NCI-H69 (cell line): Measurements from ENCODE around the gene DCLK2.

Experiments
- DNase-seq: peaks from one replicate; lab custom pipeline; 2025; lab: John Stamatoyannopoulos, UW

DCLK2 gene

GRCh38 chr4:150209140-150209829, 131.0 kb downstream of the DCLK2 start:
- DNase-seq = peak; percentile 60

GRCh38 chr4:150211016-150211415, 132.8 kb downstream of the DCLK2 start:
- DNase-seq = no peak

GRCh38 chr4:150211799-150212445, 133.7 kb downstream of the DCLK2 start:
- no peak for DNase-seq

GRCh38 chr4:150212485-150212884, 134.2 kb downstream of the DCLK2 start:
- DNase-seq = no peak

- DNase-seq = no peak
Measured at GRCh38 chr4:150212927-150213326, 134.7 kb downstream of the DCLK2 start.

GRCh38 chr4:150215601-150216000, 137.4 kb downstream of the DCLK2 start:
- DNase-seq = no peak

- no peak for DNase-seq
Measured at GRCh38 chr4:150216726-150217125, 138.5 kb downstream of the DCLK2 start.

- DNase-seq = peak; percentile 84
Measured at GRCh38 chr4:150217192-150217591, 138.9 kb downstream of the DCLK2 start.

- peak; percentile 80 for DNase-seq
Measured at GRCh38 chr4:150217808-150218207, 139.6 kb downstream of the DCLK2 start.

- peak; percentile 40 for DNase-seq
Measured at GRCh38 chr4:150218447-150218846, 140.2 kb downstream of the DCLK2 start.

- DNase-seq = no peak
Measured at GRCh38 chr4:150219841-150220240, 141.6 kb downstream of the DCLK2 start.

GRCh38 chr4:150224896-150225591, 146.8 kb downstream of the DCLK2 start:
- DNase-seq = no peak

GRCh38 chr4:150229520-150229919, 151.3 kb downstream of the DCLK2 start:
- DNase-seq = no peak

- DNase-seq = peak; percentile 19
Measured at GRCh38 chr4:150230561-150230960, 152.3 kb downstream of the DCLK2 start.

- DNase-seq = no peak
Measured at GRCh38 chr4:150231107-150231770, 153.0 kb downstream of the DCLK2 start.

GRCh38 chr4:150232029-150232428, 153.8 kb downstream of the DCLK2 start:
- DNase-seq = peak; percentile 21

GRCh38 chr4:150234246-150234645, 156.0 kb downstream of the DCLK2 start:
- DNase-seq = no peak

- DNase-seq = no peak
Measured at GRCh38 chr4:150235317-150235716, 157.1 kb downstream of the DCLK2 start.

- DNase-seq = no peak
Measured at GRCh38 chr4:150235808-150236271, 157.6 kb downstream of the DCLK2 start.

GRCh38 chr4:150236626-150237025, 158.4 kb downstream of the DCLK2 start:
- DNase-seq = no peak

GRCh38 chr4:150237110-150237872, 159.0 kb downstream of the DCLK2 start:
- DNase-seq = no peak

- no peak for DNase-seq
Measured at GRCh38 chr4:150238591-150238990, 160.3 kb downstream of the DCLK2 start.
